Dedifferentiated amniotic fluid mesenchymal stem cell (primary cell): ENCODE data around the gene ZNF638.

Source experiments
- DNase-seq: peaks from one replicate; pipeline ENCODE4 v3.0.0-alpha.2; 2016; ENCODE audit errors: extremely low spot score

Gene ZNF638

GRCh38 chr2:71456617-71457016 lies 125.0 kb downstream of the ZNF638 start:
- no peak for DNase-seq

- DNase-seq = no peak
Measured at GRCh38 chr2:71457123-71457915, 125.7 kb downstream of the ZNF638 start.

- DNase-seq = no peak
Measured at GRCh38 chr2:71457923-71458322, 126.3 kb downstream of the ZNF638 start.

- no peak for DNase-seq
Measured at GRCh38 chr2:71458413-71459083, 127.0 kb downstream of the ZNF638 start.

GRCh38 chr2:71459084-71459431 lies 127.5 kb downstream of the ZNF638 start:
- DNase-seq = no peak

GRCh38 chr2:71460056-71460455 lies 128.5 kb downstream of the ZNF638 start:
- no peak for DNase-seq

GRCh38 chr2:71460595-71461303 lies 129.2 kb downstream of the ZNF638 start:
- DNase-seq = no peak

GRCh38 chr2:71461304-71461671 lies 129.7 kb downstream of the ZNF638 start:
- no peak for DNase-seq

GRCh38 chr2:71462056-71462605 lies 130.5 kb downstream of the ZNF638 start:
- no peak for DNase-seq

GRCh38 chr2:71462641-71463341 lies 131.2 kb downstream of the ZNF638 start:
- DNase-seq = no peak

- no peak for DNase-seq
Measured at GRCh38 chr2:71463342-71463654, 131.7 kb downstream of the ZNF638 start.

GRCh38 chr2:71464389-71464788 lies 132.8 kb downstream of the ZNF638 start:
- DNase-seq = no peak

GRCh38 chr2:71465356-71465755 lies 133.8 kb downstream of the ZNF638 start:
- DNase-seq = no peak

- DNase-seq = no peak
Measured at GRCh38 chr2:71465961-71466300, 134.3 kb downstream of the ZNF638 start.

GRCh38 chr2:71466301-71467179 lies 135.0 kb downstream of the ZNF638 start:
- no peak for DNase-seq

GRCh38 chr2:71467180-71467815 lies 135.7 kb downstream of the ZNF638 start:
- no peak for DNase-seq

- DNase-seq = no peak
Measured at GRCh38 chr2:71468279-71469015, 136.9 kb downstream of the ZNF638 start.

- DNase-seq = no peak
Measured at GRCh38 chr2:71469403-71470398, 138.1 kb downstream of the ZNF638 start.

- DNase-seq = no peak
Measured at GRCh38 chr2:71471276-71471675, 139.7 kb downstream of the ZNF638 start.
